Measurements from ENCODE around the gene OPRPN. TPM values are rescaled to one million over a fixed set of nuclear protein-coding genes. Genes with fewer than 3 reads are reported as not detected.

OPRPN gene
- total RNA-seq, 1 donor from 2014 or later, result not detected

Other genes starting within 250 kb of the OPRPN start
- not detected in 2 replicates for gene PRR27, start 243.7 kb upstream of the OPRPN start, total RNA-seq
- gene ODAM, start 202.2 kb upstream of the OPRPN start, total RNA-seq, result not detected in 2 replicates
- not detected in 2 replicates for gene FDCSP, start 171.8 kb upstream of the OPRPN start, total RNA-seq
- not detected in 2 replicates for gene CSN3, start 155.3 kb upstream of the OPRPN start, total RNA-seq
- gene CABS1, start 63.0 kb upstream of the OPRPN start, total RNA-seq, result not detected in 2 replicates
- gene SMR3A, start 37.2 kb upstream of the OPRPN start, total RNA-seq, result not detected in 2 replicates
- gene SMR3B, start 14.8 kb upstream of the OPRPN start, total RNA-seq, result not detected in 2 replicates
- gene MUC7, start 74.3 kb downstream of the OPRPN start, total RNA-seq, result not detected in 2 replicates
- gene AMTN, start 120.6 kb downstream of the OPRPN start, total RNA-seq, result not detected in 2 replicates
- gene AMBN, start 194.3 kb downstream of the OPRPN start, total RNA-seq, result not detected in 2 replicates
- not detected in 2 replicates for gene ENAM, start 230.8 kb downstream of the OPRPN start, total RNA-seq